ENCODE measurements around the gene STAT3. TPM values are rescaled to one million over a fixed set of nuclear protein-coding genes. Genes with fewer than 3 reads are reported as not detected.
A peak's percentile ranks its signal among the peaks of the same experiment; 100 is the strongest.

Gene STAT3
- total RNA-seq, 1 donor from 2014 or later = 181 TPM

- Histone ChIP-seq H3K36me3 (peaks cover 80 to 92% of the 10 kb centered on the region in 2 donors), H3K27ac (no peak overlapping the region), H3K4me3 (no peak overlapping the region), H3K27me3 (no peaks in the 10 kb centered on the region), H3K4me1 (peaks cover 0 to 12% of the 10 kb centered on the region in 2 donors), H3K9me3 (no peaks in the 10 kb centered on the region)
- intact Hi-C loops (cut with DNase I) = no loop called here
- DNase-seq (ENCODE audit: low spot score in 2 of 2) = no peak
- TF ChIP-seq CTCF (IDR thresholded peaks at IDR 0.05) = no peak
These were observed 55.2 kb downstream of the STAT3 start for GRCh38 chr17:42333053-42333452.

GRCh38 chr17:42329025-42329976 lies 58.9 kb downstream of the STAT3 start:
- Histone ChIP-seq H3K9me3 (no peaks in the 10 kb centered on the region), H3K36me3 (peaks cover 64 to 86% of the 10 kb centered on the region in 2 donors), H3K27ac (peak overlapping the region; percentile 61 to 64), H3K27me3 (no peaks in the 10 kb centered on the region), H3K4me1 (peaks cover 0 to 14% of the 10 kb centered on the region in 2 donors), H3K4me3 (no peak overlapping the region)
- TF ChIP-seq CTCF (IDR thresholded peaks at IDR 0.05) = no peak
- no peak for DNase-seq (ENCODE audit: low spot score in 2 of 2)
- intact Hi-C loops (cut with DNase I) = loop anchor here (5.0 kb wide), 1 partner anchor 33 kb away; no protein-coding TSS in a partner anchor

- Histone ChIP-seq H3K4me1 (peaks cover 0 to 18% of the 10 kb centered on the region in 2 donors), H3K4me3 (no peak overlapping the region), H3K36me3 (peaks cover 49 to 85% of the 10 kb centered on the region in 2 donors), H3K27ac (peak overlapping the region; percentile 13 to 48), H3K9me3 (no peaks in the 10 kb centered on the region), H3K27me3 (no peaks in the 10 kb centered on the region)
- peak; percentile 33 to 90 for DNase-seq (ENCODE audit: low spot score in 2 of 2)
- intact Hi-C loops (cut with DNase I) = loop anchor here (1.0 to 5.0 kb wide), 2 partner anchors 37 to 81 kb away; no protein-coding TSS in a partner anchor
- TF ChIP-seq CTCF (IDR thresholded peaks at IDR 0.05) = no peak
These were observed 63.2 kb downstream of the STAT3 start for GRCh38 chr17:42325026-42325425.

- no peak for TF ChIP-seq CTCF (IDR thresholded peaks at IDR 0.05)
- Histone ChIP-seq H3K27ac (peak overlapping the region; percentile 6 to 48), H3K36me3 (peaks cover 41 to 86% of the 10 kb centered on the region in 2 donors), H3K4me3 (no peak overlapping the region), H3K9me3 (no peaks in the 10 kb centered on the region), H3K27me3 (no peaks in the 10 kb centered on the region), H3K4me1 (peaks cover 0 to 6% of the 10 kb centered on the region in 2 donors)
- no peak for DNase-seq (ENCODE audit: low spot score in 2 of 2)
- intact Hi-C loops (cut with DNase I) = loop anchor here (2.0 to 5.0 kb wide), 2 partner anchors 99 to 193 kb away; partner anchors contain the start of gene CAVIN1
These were observed 64.9 kb downstream of the STAT3 start for GRCh38 chr17:42323268-42323773.

- peak; percentile 94 to 99 (median 99) for TF ChIP-seq CTCF (IDR thresholded peaks at IDR 0.05)
- Histone ChIP-seq H3K36me3 (peaks cover 47 to 91% of the 10 kb centered on the region in 2 donors), H3K9me3 (no peaks in the 10 kb centered on the region), H3K4me1 (peaks cover 0 to 6% of the 10 kb centered on the region in 2 donors), H3K27ac (peak overlapping the region; percentile 6 to 48), H3K27me3 (no peaks in the 10 kb centered on the region), H3K4me3 (no peak overlapping the region)
- intact Hi-C loops (cut with DNase I) = loop anchor here (2.0 to 5.0 kb wide), 2 partner anchors 100 to 194 kb away; partner anchors contain the start of gene CAVIN1
- DNase-seq (ENCODE audit: low spot score in 2 of 2) = peak; percentile 63 to 97
These were observed 65.6 kb downstream of the STAT3 start for GRCh38 chr17:42322382-42323267.
